IPS-18c (cell line): ENCODE measurements around the gene MAPKAPK3.

ENCODE experiments used
- H3K4me3 ChIP-seq: 2 replicates; pipeline ENCODE4 v1.7.0; 2013; ENCODE audit warnings: low read depth, mild to moderate bottlenecking, low read length, moderate library complexity; ENCODE audit not compliant: insufficient read depth
- H3K9me3 ChIP-seq: one replicate; pipeline ENCODE4 v1.6.1; 2013; ENCODE audit warnings: mild to moderate bottlenecking, low read length, moderate library complexity; ENCODE audit not compliant: control insufficient read depth, insufficient read depth

The MAPKAPK3 gene

DNA sequence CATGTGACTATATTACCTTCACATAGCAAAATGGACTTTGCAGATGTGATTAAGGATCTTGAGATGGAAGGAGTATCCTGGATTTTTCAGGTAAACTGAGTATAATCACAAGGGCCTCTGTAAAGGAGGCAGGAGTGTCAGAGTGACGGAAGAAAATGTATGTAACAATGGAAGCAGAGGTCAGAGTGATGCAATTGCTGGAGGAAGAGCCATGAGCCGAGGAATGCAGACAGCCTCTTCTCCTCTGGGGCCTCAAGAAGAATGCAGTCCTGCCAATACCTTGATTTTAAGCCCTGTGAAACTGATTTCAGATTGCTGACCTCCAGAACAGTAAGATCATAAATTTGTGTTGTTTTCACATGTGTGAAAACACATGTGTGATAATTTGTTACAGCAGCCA lies 32.6 kb upstream of the MAPKAPK3 start:
- no peaks in the 10 kb centered on the region for H3K9me3 ChIP-seq

GRCh38 chr3:50585919-50586762 lies 30.8 kb upstream of the MAPKAPK3 start:
- no peak overlapping the region for H3K4me3 ChIP-seq

More for the DNA sequence above, 32.6 kb upstream of the MAPKAPK3 start:
- no peak overlapping the region for H3K4me3 ChIP-seq

GRCh38 chr3:50586763-50587070 lies 30.2 kb upstream of the MAPKAPK3 start:
- H3K4me3 ChIP-seq, result no peak overlapping the region
- no peaks in the 10 kb centered on the region for H3K9me3 ChIP-seq

More at GRCh38 chr3:50585919-50586762, 30.8 kb upstream of the MAPKAPK3 start:
- H3K9me3 ChIP-seq, result no peaks in the 10 kb centered on the region

DNA sequence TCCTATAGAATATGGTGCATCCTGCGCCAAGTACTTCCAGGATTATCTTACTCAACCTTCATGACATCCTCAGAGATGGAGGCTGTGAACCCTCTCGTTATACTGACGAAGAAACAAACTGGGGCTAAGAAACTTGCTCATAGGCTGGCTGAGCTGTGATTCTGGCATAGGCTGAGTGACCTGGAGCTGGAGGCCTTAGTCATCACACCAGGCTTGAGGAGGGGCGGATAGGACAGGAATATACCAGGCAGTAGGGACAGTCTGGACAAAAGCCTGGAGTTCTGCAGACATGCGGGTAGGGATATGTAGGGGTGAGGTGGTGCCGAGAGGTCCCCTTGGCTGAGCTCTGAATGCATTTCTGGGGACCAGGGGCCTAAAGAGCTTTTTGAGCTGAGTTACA lies 29.6 kb upstream of the MAPKAPK3 start:
- Histone ChIP-seq H3K4me3 (no peak overlapping the region), H3K9me3 (no peaks in the 10 kb centered on the region)

DNA sequence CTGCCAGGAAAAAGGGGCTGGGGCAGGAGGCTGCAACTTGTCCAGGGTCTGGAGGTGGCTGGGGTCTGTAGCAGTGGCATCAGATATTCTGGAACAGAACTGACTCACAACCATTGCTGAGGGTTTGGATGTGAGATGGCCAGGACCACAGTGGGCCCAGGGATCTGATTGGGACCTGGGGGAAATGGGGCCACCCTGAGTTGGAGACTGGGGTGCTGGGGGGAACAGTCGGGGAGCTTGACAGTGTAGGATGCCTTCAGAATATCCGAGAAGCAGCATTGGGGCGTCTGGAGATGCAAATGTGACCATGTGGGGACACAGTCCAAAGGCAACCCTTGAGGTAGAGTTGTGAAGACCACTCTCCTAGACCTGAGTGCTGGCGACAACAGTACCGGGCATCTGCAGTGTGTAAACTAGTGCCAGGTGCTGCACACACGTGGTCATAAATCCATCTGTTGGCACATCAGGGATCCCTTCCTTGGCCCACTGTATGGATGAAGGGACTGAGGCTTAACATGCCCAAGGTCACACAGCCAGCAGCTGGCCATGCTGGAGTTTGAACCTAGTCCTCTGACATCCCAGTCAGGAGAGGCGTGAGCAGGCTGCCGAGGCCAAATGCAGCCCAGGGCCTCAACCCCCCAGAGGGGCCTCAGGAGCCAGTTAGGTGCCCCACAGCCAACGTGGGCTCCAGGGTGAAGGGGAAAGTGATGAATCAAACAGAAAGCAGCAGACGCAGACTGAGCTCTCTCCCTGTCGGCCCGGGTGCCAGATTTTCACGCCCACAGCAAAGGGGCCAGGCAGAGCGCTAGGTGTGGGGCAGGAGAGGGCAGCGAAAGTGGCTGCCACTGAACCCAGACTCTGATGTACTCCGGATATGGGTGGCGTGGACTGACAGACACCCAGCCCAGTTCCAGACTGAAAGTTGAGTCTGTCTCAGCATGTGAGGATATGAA lies 28.9 kb upstream of the MAPKAPK3 start:
- Histone ChIP-seq H3K4me3 (no peak overlapping the region), H3K9me3 (no peaks in the 10 kb centered on the region)

GRCh38 chr3:50588759-50589433 lies 28.1 kb upstream of the MAPKAPK3 start:
- Histone ChIP-seq H3K9me3 (no peaks in the 10 kb centered on the region), H3K4me3 (no peak overlapping the region)

GRCh38 chr3:50591196-50591741 lies 25.7 kb upstream of the MAPKAPK3 start:
- no peak overlapping the region for H3K4me3 ChIP-seq
- no peaks in the 10 kb centered on the region for H3K9me3 ChIP-seq

- Histone ChIP-seq H3K9me3 (no peaks in the 10 kb centered on the region), H3K4me3 (no peak overlapping the region)
Observed at GRCh38 chr3:50592568-50592967, 24.4 kb upstream of the MAPKAPK3 start.

DNA sequence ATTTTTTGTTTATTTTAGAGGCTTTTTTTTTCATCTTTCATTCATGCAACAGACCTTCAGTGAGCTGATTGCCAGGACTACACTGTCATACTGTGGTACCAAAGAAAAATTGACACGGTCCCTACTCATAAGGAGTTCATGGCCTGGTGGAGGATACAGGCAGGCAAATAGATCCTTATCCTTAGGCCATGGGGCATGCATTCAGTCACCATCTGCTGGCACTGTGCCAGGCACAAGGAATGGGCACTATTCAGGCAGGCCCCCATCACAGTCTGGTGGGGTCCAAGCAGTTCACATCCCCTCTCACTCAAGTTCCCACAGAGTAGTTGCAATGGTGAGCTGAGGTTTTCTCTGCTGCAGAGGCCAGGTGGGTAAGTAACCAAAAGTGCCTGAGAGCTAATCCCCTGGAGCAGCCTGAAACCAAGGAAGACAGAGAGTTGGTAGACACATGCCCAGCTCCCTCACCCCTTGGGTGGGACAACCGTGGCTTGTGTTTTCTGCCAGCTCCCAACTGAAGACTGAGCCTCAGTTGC lies 22.6 kb upstream of the MAPKAPK3 start:
- no peaks in the 10 kb centered on the region for H3K9me3 ChIP-seq

DNA sequence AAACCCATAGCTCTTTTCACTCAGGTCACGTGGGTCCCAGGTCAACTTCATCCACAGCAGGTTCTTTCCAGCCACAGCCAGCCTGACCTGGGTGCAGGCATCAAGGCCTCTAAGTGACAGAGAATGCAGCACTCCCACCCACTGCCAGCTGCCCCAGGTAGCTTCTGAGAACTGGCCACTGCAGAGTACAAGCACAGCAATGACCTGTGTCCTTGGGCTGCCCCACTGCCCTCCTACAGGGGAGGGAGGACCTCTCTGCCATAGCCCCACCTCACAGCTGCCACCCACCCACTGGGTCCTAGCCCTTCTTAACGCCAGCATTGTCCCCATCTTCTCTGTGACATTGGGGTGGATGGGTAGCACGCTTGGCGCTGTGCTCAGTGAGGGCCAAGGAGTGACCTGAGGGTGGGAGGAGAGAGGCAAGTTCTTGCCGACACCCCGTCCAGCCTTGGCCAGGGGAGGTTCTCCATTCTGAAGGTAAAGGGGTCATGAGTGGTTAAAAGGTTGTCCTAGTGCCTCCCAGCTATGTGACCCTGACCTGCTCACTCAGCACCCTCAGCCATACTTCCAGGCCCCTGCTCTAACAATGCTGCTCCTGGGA lies 17.7 kb upstream of the MAPKAPK3 start:
- Histone ChIP-seq H3K9me3 (no peaks in the 10 kb centered on the region), H3K4me3 (no peak overlapping the region)

More for the DNA sequence above, 22.6 kb upstream of the MAPKAPK3 start:
- no peak overlapping the region for H3K4me3 ChIP-seq

DNA sequence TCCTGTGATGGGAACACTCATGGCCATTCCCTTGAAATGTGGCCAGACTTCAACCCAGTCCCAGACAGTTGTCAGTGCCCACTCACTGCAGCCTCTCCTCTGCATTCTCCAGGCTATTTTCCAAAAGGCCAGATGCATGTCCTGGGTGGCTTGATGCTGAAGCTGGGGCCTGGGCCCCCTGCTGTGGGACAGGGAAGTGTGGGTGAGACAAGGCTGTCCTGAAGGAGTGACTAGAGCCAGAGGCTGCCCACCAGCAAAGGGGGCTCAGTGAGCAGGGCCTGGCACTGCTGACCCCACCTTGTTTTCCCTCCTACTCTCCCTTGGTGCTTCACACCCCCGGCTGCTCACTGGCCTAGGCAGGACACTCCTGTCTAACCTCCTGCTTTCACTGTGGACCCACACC lies 17.2 kb upstream of the MAPKAPK3 start:
- Histone ChIP-seq H3K4me3 (no peak overlapping the region), H3K9me3 (no peaks in the 10 kb centered on the region)

DNA sequence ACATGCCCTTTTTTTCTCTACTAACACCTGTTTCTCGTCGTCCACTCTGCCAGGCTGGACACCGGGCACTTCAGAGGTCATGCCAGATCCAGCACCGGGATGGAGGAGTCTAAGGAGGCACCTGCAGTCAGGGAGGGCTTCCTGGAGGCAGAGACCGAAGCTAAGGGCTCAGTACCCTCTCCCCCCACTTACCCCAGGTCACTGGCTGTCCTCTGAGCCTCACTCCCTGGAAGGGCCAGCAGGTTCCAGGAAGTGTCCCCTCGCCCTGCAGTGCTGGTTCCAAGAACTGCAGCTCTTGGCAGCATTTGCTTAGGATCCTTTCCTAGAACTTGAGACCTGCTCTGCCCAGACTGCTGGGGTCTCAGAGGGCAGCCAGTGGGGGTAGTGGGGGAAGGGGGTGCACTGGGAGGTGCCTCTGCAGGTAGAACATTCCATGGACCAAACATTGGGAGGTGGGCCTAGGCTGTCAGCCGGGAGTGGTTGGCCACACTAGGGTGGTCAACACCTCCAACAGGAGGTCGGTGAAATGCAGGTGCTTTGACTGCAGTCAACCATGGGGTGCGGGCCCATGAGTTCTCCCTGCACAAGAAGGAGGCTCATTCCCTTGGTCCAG lies 16.7 kb upstream of the MAPKAPK3 start:
- Histone ChIP-seq H3K4me3 (no peak overlapping the region), H3K9me3 (no peaks in the 10 kb centered on the region)

GRCh38 chr3:50600841-50601591 lies 15.9 kb upstream of the MAPKAPK3 start:
- H3K4me3 ChIP-seq, result no peak overlapping the region
- H3K9me3 ChIP-seq, result no peaks in the 10 kb centered on the region

- no peak overlapping the region for H3K4me3 ChIP-seq
- no peaks in the 10 kb centered on the region for H3K9me3 ChIP-seq
Observed at GRCh38 chr3:50602595-50603191, 14.3 kb upstream of the MAPKAPK3 start.

DNA sequence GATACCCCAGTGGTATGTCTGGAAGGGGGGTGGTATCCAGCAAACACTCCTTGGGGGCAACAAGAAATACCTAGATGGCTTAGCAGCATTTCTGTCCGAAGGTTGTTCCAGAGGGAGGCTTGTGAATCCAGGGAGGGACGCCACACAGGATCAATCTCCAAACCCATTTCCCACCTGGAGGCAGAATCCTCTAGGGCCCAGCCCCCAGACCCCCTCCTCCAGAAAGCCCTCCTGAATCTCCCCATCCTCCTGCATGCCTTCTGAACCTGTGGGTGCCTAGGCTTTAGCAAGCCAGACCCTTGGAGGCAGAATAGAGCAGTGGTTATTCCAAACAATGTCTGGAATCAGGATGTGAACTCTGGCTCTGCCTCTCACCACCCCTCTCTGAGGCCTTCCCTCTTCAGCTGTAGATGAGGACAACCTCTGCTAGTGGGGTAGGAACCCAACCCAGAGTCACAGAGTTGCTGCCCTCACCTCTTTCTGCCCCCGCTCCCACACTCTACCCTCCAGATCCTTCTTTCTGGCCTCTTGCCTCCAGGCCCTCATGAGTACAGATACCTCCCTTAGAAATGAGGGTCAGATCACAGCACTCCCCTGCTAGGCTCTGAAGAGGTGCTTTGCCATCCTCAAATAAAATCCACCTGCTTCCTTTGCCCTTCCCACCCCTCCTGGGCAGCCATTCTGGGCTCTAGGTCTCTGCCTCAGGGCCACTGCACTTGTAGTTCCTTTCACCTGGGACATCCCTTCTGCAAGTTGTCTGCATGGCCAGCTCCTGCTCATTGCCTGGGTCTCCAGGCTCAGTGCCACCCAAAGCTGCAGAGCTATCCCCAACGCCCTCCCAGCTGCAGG lies 13.5 kb upstream of the MAPKAPK3 start:
- no peaks in the 10 kb centered on the region for H3K9me3 ChIP-seq
- H3K4me3 ChIP-seq, result no peak overlapping the region
